Right lung (tissue), 5 donors: Measurements from ENCODE around the gene MEF2A. TPM values are rescaled to one million over a fixed set of nuclear protein-coding genes. Genes with fewer than 3 reads are reported as not detected.

Experiments
- DNase-seq, 2 donors: peaks; one replicate each; pipeline ENCODE4 v3.0.0-alpha.2; 2013
- polyA plus RNA-seq, 5 donors: library from polyadenylated mRNA; unstranded; fragments of 120-200 nt; gene quantifications; one replicate each; pipeline versions ENCODE4 v1.2.1 to v1.2.3, GENCODE V29; 2013; ENCODE audit warnings: inconsistent platforms in 1 of 5, low replicate concordance in 1 of 5; ENCODE audit not compliant: insufficient read length in 5 of 5, insufficient read depth in 1 of 5

MEF2A gene
- polyA plus RNA-seq, 5 donors, result 47.3 to 74.0 (median 64.3) TPM

- DNase-seq, result no peak
Observed at GRCh38 chr15:99604865-99605264, 39.1 kb downstream of the MEF2A start.

DNA sequence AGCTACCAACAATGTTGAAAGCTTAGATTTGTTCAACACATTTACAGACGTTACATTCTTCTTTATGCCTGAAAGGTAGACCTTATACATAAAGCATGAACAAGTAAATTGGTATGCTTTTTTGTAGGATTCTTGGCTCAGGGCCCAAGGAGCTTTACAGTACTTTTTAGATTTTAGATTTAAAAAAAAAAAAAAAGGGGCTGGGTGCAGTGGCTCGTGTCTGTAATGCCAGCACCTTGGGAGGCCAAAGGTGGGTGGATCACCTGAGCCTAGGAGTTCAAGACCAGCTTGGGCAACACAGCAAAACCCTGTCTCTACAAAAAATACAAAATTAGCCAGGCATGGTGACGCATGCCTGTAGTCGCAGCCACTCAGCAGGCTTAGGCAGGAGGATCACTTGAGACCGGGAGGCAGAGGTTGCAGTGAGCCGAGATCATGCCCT lies 39.7 kb downstream of the MEF2A start:
- DNase-seq, result no peak

DNA sequence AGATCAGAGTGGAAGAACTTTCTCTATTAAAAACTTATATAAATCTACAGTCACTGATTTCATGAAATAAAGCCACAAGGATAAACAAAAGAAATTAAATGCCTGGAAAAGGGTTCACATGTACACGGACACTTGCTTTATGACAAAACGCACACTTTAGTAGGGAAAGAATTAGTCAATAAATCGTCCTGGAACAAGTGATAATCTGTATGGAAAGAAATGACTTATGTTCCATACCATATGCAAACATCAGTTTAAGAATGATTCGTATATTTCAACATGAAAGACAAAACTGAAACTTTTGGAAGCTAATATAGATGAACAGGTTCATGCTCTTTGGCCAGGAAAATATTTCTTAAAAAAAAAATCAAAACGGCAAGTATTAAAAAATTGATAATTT lies 40.2 kb downstream of the MEF2A start:
- DNase-seq, result no peak

DNA sequence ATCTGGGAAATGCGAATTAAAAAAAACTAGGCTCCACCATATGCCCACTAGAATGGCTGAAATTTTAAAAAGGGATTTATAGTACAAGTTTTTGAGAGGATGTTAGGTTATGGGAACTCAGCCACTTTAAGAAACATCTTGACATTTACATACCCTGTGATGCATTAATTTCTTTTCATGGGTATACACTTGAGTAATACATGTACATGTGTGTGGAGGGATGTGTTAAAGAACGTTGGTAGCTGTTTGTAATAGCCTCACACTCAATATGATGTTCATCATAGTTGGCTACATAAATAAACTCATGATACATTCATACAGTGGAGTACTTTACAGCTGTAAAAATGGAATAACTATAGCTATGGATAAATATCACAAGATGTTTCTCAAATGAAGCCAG lies 40.9 kb downstream of the MEF2A start:
- no peak for DNase-seq

DNA sequence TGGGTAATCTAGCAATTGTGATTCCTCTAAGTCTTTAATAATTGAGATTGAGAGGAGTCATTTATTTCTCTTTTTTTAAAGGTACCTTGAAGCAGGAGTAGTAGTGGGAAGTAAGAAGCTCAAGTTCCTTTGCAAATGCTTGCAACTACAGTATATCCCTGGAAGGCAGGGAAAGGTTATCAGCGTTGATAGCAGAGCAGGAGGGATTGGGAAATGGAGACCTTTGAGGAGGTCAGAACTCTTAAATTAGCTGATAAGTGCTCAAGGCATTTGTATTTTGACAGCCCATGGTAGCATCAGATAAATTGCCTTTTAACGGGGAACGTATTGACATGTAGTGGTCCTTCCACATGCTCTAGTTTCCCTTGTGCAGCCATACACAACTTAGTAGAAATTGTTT lies 47.7 kb downstream of the MEF2A start:
- no peak for DNase-seq

GRCh38 chr15:99613887-99614647 lies 48.3 kb downstream of the MEF2A start:
- DNase-seq, result peak; percentile 13 to 32

- peak; percentile 18 to 20 for DNase-seq
Observed at GRCh38 chr15:99614749-99615288, 49.0 kb downstream of the MEF2A start.

GRCh38 chr15:99615460-99615859 lies 49.7 kb downstream of the MEF2A start:
- no peak for DNase-seq

DNA sequence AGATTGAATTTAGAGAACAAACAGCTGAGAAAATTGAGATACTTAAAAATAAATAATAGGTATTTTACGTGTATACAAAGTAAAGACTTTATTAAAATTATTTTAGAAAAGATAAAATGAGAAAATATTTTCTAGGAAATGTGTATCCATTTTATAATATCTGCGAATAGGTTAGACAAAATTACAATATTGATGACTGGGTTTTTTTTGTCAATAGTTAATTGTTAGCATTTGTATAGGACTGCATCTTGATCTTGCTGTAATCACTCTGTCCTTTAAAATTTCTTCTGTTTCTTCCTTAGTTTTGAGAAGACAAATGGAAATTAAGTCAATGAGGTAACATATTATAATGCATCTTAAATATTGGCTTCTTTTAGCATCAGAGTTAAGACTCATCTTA lies 50.3 kb downstream of the MEF2A start:
- no peak for DNase-seq

DNA sequence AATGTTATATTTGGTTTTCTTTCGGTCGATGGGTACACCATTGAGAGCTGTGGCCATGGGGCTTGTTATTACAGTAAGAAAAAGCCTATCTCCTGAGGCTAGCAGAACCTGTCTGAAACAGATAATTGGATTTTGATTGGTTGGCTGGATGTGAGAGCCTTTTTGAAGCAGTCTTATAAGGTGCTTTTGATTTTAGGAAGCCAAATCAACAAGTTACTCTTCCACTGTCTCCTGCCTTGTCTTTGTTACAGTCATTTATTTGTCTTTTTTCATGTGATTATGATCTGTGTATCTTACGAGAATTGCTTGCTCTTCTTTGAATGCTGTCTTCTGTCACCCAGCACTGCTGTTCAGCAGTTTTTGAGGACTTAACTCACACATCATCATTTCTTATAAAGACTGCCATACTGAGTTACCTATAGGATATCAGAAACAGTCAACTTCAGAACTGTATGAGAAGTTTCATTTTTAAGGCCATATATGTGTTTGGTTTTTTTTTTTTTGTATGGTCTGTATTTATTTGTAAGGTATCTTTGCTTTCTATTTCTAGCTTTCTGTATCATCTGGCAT lies 51.1 kb downstream of the MEF2A start:
- DNase-seq, result no peak

- no peak for DNase-seq
Observed at GRCh38 chr15:99618941-99619411, 53.2 kb downstream of the MEF2A start.

- no peak for DNase-seq
Observed at GRCh38 chr15:99619712-99620111, 53.9 kb downstream of the MEF2A start.

DNA sequence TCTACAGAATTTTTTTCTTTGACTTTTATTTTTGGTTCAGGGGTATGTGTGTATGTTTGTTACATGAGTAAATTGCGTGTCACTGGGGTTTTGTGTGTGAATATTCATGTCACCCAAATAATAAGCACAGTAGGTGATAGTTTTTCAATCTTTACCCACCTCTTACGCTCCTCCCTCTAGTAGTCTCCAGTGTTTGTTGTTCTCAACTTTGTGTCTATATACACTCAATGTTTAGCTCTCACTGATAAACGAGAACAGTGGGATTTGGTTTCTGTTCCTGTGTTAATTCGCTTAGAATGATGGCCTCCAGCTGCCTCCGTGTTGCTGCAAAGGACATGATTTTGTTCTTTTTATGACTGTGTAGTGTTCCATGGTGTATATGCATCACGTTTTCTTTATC lies 54.4 kb downstream of the MEF2A start:
- DNase-seq, result no peak

DNA sequence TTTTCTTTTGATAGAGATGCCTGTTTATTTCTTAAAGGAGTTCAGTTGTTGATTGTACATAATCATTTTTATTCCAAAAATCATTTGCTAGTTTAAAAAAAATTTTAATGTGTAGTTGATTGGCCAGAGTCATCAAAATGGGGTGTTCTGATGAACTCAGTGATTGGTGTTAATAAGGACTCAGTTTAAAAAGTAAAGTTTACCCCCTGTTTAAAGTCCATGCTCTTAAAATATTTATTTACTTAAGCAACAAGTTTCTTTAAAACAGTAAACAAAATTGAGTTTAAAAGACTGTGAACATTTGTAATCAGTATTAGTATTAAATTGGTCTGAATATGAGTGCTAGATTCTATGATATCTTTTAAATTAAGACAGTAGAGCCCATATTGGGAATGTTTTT lies 56.0 kb downstream of the MEF2A start:
- no peak for DNase-seq

- no peak for DNase-seq
Observed at GRCh38 chr15:99628374-99629001, 62.7 kb downstream of the MEF2A start.

- no peak for DNase-seq
Observed at GRCh38 chr15:99630607-99631131, 64.9 kb downstream of the MEF2A start.

GRCh38 chr15:99631255-99631654 lies 65.5 kb downstream of the MEF2A start:
- DNase-seq, result no peak

- DNase-seq, result no peak
Observed at GRCh38 chr15:99632521-99632920, 66.7 kb downstream of the MEF2A start.

GRCh38 chr15:99633655-99634054 lies 67.9 kb downstream of the MEF2A start:
- no peak for DNase-seq

DNA sequence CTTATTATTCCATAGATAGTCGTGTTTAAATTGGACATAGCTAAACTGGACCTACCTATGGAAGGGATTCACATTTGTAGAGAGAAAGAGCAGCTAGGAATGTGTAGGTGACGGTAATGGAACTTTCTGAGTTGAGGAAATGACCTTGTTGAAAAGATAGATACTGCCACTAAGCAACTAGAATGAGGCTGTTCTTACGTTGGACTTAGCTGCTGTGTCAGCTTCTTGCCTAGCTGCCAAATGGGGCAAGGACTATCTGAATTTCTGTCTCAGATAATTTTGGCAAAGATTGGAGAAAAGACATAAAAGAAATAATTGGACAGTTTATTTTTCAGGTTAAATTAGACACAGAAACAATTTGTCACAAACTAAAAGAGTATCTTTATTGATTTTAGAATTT lies 68.8 kb downstream of the MEF2A start:
- no peak for DNase-seq

DNA sequence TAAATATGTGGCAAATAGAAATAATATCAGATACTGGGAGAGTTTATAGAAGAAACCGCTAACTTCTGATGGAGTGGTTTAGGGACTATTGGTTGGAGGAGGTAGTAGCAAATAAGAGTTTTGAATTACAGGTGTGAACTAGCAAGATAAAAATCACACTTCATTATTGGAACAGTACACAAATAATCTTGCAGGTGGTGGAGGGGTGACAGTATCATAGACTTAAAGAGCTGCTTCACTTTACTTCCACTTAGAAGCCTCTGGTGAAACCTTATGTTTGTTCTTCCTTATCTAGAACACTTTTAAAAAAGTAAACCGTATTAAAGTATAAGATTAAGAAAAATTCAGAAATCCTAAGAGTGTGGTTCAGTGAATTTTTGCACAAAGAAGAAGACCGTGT lies 69.4 kb downstream of the MEF2A start:
- no peak for DNase-seq

- DNase-seq, result no peak
Observed at GRCh38 chr15:99635794-99636193, 70.0 kb downstream of the MEF2A start.
